Measurements from ENCODE around the gene NGF. TPM values are rescaled to one million over a fixed set of nuclear protein-coding genes. Genes with fewer than 3 reads are reported as not detected.

NGF gene
- total RNA-seq, 1 experiment from 2014 or later: 0.47 TPM

DNA sequence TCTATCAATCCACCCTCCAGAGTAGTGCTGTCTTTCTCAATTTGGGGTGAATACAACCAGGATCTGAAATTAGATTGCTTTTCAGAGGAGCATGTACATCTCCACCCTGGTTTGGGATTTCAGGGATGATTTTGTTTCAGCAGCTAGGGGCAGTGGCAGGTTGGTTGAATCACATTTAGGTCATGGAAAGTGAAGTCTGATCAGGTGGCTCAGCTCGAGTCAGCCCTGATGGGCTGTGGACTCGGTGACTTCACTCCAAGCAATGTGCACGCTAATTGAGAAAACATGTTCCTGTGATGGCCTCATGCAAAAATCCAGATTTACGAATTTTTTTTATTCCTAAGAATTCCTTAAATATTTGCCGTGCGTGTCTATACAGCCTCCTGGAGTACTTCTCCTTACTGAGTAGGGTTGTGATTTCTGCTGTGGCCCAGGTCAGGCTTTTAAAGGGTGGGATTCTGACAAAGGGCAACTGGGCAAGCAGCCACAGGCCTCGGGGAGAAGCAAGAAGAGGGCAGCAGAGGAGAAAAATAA lies 7.5 kb downstream of the NGF start:
- TF ChIP-seq, protein P1, sequence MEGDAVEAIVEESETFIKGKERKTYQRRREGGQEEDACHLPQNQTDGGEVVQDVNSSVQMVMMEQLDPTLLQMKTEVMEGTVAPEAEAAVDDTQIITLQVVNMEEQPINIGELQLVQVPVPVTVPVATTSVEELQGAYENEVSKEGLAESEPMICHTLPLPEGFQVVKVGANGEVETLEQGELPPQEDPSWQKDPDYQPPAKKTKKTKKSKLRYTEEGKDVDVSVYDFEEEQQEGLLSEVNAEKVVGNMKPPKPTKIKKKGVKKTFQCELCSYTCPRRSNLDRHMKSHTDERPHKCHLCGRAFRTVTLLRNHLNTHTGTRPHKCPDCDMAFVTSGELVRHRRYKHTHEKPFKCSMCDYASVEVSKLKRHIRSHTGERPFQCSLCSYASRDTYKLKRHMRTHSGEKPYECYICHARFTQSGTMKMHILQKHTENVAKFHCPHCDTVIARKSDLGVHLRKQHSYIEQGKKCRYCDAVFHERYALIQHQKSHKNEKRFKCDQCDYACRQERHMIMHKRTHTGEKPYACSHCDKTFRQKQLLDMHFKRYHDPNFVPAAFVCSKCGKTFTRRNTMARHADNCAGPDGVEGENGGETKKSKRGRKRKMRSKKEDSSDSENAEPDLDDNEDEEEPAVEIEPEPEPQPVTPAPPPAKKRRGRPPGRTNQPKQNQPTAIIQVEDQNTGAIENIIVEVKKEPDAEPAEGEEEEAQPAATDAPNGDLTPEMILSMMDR (conservative IDR thresholded peaks at IDR 0.05; ENCODE audit: low read depth, low read length): no peak
- no peak for TF ChIP-seq EZH2 (IDR thresholded peaks at IDR 0.05; ENCODE audit: borderline replicate concordance, low read depth, low read length, poor library complexity, severe bottlenecking)
- CTCF ChIA-PET: no interaction called here
- Histone ChIP-seq H3K36me3 (ENCODE audit: insufficient read depth, low read length, poor library complexity, severe bottlenecking) (no peaks in the 10 kb centered on the region), H3K27me3 (replicated peaks; ENCODE audit: insufficient read depth, low read depth, low read length, poor library complexity) (no peaks in the 10 kb centered on the region), H3K27ac (ENCODE audit: low read depth, low read length, poor library complexity, severe bottlenecking) (no peak overlapping the region), H3K9me3 (ENCODE audit: low read depth, low read length, poor library complexity, severe bottlenecking) (no peaks in the 10 kb centered on the region), H3K4me3 (ENCODE audit: low read depth, low read length, poor library complexity, severe bottlenecking) (no peak overlapping the region), H3K4me1 (ENCODE audit: insufficient read depth, low read length, poor library complexity, severe bottlenecking) (peaks cover 6% of the 10 kb centered on the region)
- POLR2A ChIA-PET (ENCODE audit: low non-redundant PET): no interaction called here
- BruUV-seq (replicated peaks): no TSS peak
- DNase-seq (ENCODE audit: low spot score): no peak
- intact Hi-C loops (cut with micrococcal nuclease; ENCODE audit: unreplicated experiment): loop anchor here (10.0 kb wide), 1 partner anchor 166 kb away; no protein-coding TSS in a partner anchor

DNA sequence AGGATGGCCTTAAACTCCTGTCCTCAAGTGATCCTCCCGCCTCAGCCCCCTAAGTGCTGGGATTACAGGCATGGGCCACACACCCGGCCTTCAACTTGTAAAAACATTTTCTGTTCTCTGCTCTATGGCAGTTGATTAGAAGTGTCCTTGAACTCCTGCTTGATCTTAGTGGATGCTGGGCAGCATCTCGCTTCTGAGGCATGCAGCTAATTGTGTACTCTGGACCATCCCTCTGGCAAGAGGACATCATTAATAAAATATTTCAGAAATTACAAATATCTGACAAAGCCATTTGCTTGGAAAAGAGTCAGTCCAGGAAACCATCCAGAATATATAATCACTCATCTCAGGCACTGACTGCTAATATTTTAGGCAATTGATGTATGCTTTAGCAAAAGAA lies 8.1 kb downstream of the NGF start:
- H3K4me1 ChIP-seq (ENCODE audit: insufficient read depth, low read length, poor library complexity, severe bottlenecking): peaks cover 6% of the 10 kb centered on the region
- intact Hi-C loops (cut with micrococcal nuclease; ENCODE audit: unreplicated experiment): loop anchor here (10.0 kb wide), 1 partner anchor 165 kb away; no protein-coding TSS in a partner anchor
- ChIA-PET POLR2A (ENCODE audit: low non-redundant PET) (no interaction called here), CTCF (no interaction called here)
- no peaks in the 10 kb centered on the region for H3K27me3 ChIP-seq (replicated peaks; ENCODE audit: insufficient read depth, low read depth, low read length, poor library complexity)
- no TSS peak for BruUV-seq (replicated peaks)
- no peak overlapping the region for H3K27ac ChIP-seq (ENCODE audit: low read depth, low read length, poor library complexity, severe bottlenecking)
- no peak overlapping the region for H3K4me3 ChIP-seq (ENCODE audit: low read depth, low read length, poor library complexity, severe bottlenecking)
- H3K36me3 ChIP-seq (ENCODE audit: insufficient read depth, low read length, poor library complexity, severe bottlenecking): no peaks in the 10 kb centered on the region
- no peak for TF ChIP-seq EZH2 (IDR thresholded peaks at IDR 0.05; ENCODE audit: borderline replicate concordance, low read depth, low read length, poor library complexity, severe bottlenecking)
- TF ChIP-seq, protein P1 (conservative IDR thresholded peaks at IDR 0.05; ENCODE audit: low read depth, low read length): no peak
- H3K9me3 ChIP-seq (ENCODE audit: low read depth, low read length, poor library complexity, severe bottlenecking): no peaks in the 10 kb centered on the region
- DNase-seq (ENCODE audit: low spot score): no peak

DNA sequence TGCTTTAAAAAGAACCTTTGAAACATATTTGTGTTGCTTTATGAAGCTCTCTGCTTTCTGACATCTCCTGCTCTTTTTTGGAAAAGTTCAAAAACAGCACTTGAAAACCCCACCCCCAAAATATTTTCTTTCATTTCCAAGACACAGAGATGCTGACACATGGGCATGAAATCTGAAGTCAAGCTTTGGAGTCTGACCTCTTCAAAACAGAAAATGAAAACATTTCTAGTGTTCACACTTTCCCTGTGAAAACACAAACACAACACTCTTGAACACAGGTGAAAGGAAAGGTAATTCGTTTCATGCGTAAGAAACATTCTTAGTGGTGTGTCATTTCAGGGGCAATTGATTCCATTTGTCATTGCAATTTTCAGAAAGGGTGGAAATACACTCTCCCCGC lies 10.8 kb downstream of the NGF start:
- CTCF ChIA-PET: no interaction called here
- H3K27me3 ChIP-seq (replicated peaks; ENCODE audit: insufficient read depth, low read depth, low read length, poor library complexity): no peaks in the 10 kb centered on the region
- TF ChIP-seq, protein P1 (conservative IDR thresholded peaks at IDR 0.05; ENCODE audit: low read depth, low read length): no peak
- TF ChIP-seq EZH2 (IDR thresholded peaks at IDR 0.05; ENCODE audit: borderline replicate concordance, low read depth, low read length, poor library complexity, severe bottlenecking): no peak
- POLR2A ChIA-PET (ENCODE audit: low non-redundant PET): no interaction called here
- H3K4me3 ChIP-seq (ENCODE audit: low read depth, low read length, poor library complexity, severe bottlenecking): no peak overlapping the region
- H3K4me1 ChIP-seq (ENCODE audit: insufficient read depth, low read length, poor library complexity, severe bottlenecking): peaks cover 6% of the 10 kb centered on the region
- BruUV-seq (replicated peaks): no TSS peak
- H3K36me3 ChIP-seq (ENCODE audit: insufficient read depth, low read length, poor library complexity, severe bottlenecking): no peaks in the 10 kb centered on the region
- no peaks in the 10 kb centered on the region for H3K9me3 ChIP-seq (ENCODE audit: low read depth, low read length, poor library complexity, severe bottlenecking)
- DNase-seq (ENCODE audit: low spot score): no peak
- intact Hi-C loops (cut with micrococcal nuclease; ENCODE audit: unreplicated experiment): no loop called here
- no peak overlapping the region for H3K27ac ChIP-seq (ENCODE audit: low read depth, low read length, poor library complexity, severe bottlenecking)

Data from A673 (cell line).